ENCODE data around the gene OSTF1.

GRCh38 chr9:75133396-75133795 lies 45.1 kb downstream of the OSTF1 start:
- TF ChIP-seq CTCF (IDR thresholded peaks at IDR 0.05; ENCODE audit: poor library complexity, severe bottlenecking) (no peak), SMC3 (conservative IDR thresholded peaks at IDR 0.05; ENCODE audit: poor library complexity) (no peak), POLR2AphosphoS5 (IDR thresholded peaks at IDR 0.05) (no peak), REST (IDR thresholded peaks at IDR 0.05; ENCODE audit: borderline replicate concordance) (no peak)
